ENCODE measurements around the gene EHBP1.

- TF ChIP-seq CTCF (IDR thresholded peaks at IDR 0.05) (no peak), POLR2A (IDR thresholded peaks at IDR 0.05) (no peak), EP300 (IDR thresholded peaks at IDR 0.05) (no peak)
Measured at GRCh38 chr2:62964050-62964449, 258.5 kb downstream of the EHBP1 start.

Measured in suprapubic skin (tissue), 3 donors.